OCI-LY7 (cell line): Measurements from ENCODE around the gene SDC4.

Experiments
- EZH2phosphoT487 ChIP-seq: fragments of 200-600 bp; sonication (generic); IDR thresholded peaks from 2 replicates; pipeline ENCODE4 v1.6.1; 2018; ENCODE audit warnings: low read depth, borderline replicate concordance, mild to moderate bottlenecking, mixed run types, antibody characterized with exemption, low read length, moderate library complexity, mixed read lengths
- TF ChIP-seq, protein P1 (sequence below): fragments of 200-600 bp; sonication (generic); conservative IDR thresholded peaks from 2 replicates; pipeline ENCODE4 v1.5.1; 2014; ENCODE audit warnings: mild to moderate bottlenecking, antibody characterized with exemption, low read length, moderate library complexity, mixed read lengths

DNA sequence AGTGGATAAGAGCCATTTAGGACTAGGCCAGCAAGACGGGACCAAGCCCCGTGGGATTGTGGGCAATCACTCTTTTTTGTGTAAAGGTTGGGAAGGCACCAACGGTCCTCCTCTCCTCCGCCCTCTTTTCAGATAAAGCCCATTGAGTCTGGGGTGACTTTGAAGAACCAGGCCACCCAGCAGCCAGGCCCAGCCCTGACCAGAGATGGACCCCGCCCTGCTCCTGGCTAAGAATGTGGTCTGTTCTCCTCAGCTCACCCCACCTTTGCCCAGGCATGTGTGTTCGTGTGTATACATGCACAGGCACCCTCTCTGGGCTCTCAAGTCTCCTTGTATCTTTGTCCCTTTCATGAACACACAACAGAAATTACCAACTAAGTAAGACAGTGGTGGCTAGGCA lies 9.1 kb downstream of the SDC4 start:
- TF ChIP-seq, protein P1, sequence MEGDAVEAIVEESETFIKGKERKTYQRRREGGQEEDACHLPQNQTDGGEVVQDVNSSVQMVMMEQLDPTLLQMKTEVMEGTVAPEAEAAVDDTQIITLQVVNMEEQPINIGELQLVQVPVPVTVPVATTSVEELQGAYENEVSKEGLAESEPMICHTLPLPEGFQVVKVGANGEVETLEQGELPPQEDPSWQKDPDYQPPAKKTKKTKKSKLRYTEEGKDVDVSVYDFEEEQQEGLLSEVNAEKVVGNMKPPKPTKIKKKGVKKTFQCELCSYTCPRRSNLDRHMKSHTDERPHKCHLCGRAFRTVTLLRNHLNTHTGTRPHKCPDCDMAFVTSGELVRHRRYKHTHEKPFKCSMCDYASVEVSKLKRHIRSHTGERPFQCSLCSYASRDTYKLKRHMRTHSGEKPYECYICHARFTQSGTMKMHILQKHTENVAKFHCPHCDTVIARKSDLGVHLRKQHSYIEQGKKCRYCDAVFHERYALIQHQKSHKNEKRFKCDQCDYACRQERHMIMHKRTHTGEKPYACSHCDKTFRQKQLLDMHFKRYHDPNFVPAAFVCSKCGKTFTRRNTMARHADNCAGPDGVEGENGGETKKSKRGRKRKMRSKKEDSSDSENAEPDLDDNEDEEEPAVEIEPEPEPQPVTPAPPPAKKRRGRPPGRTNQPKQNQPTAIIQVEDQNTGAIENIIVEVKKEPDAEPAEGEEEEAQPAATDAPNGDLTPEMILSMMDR: no peak
- no peak for TF ChIP-seq EZH2phosphoT487
